GM12878 (cell line): Measurements from ENCODE around the gene DMD. TPM values are rescaled to one million over a fixed set of nuclear protein-coding genes. Genes with fewer than 3 reads are reported as not detected.

Experiments used
- ATAC-seq: fragments of 200-7000 bp; cut with Tn5 transposase; 3 replicates; pipeline ENCODE4 v1.9.1; 2020; ENCODE audit warnings: mild to moderate bottlenecking, moderate library complexity
- BruUV-seq: library from RNA; stranded (reverse); fragments of 400-500 nt; replicated peaks from 2 replicates; lab custom pipeline; 2021; lab: Mats Ljungman, UMichigan
- CTCF ChIA-PET: fragments of 300-600 bp; sonication (Branson Sonifier 250); formaldehyde crosslinking; extraction: SDS; loops from one replicate; lab custom pipeline; 2021; ENCODE audit warnings: inconsistent platforms; lab: Yijun Ruan, JAX
- POLR2A ChIA-PET: fragments of 350-600 bp; formaldehyde crosslinking; extraction: SDS; loops from one replicate; lab custom pipeline; 2021; ENCODE audit warnings: inconsistent platforms; lab: Charles Lee
- RAD21 ChIA-PET: fragments of 300-600 bp; sonication (Branson Sonifier 250); formaldehyde crosslinking; loops from one replicate; lab custom pipeline; 2023; ENCODE audit warnings: antibody characterized with exemption; ENCODE audit not compliant: unreplicated experiment; lab: Charles Lee
- SMC1A ChIA-PET: fragments of 300-600 bp; sonication (Branson Sonifier 250); formaldehyde crosslinking; loops from one replicate; lab custom pipeline; 2023; ENCODE audit not compliant: unreplicated experiment, uncharacterized antibody; lab: Charles Lee
- DNase-seq: peaks from one replicate; pipeline ENCODE4 v3.0.0-alpha.2; 2011; ENCODE audit warnings: low read depth, low spot score
- FAIRE-seq: peaks from 3 replicates; lab custom pipeline; 2011; peaks lifted over from hg19 to GRCh38; lab: Jason Lieb, UNC
- H2AFZ ChIP-seq: 2 replicates; pipeline ENCODE4 v1.6.0; 2011; ENCODE audit warnings: low read depth, low read length, control low read depth; ENCODE audit not compliant: control insufficient read depth
- H3K27ac ChIP-seq: 2 replicates; pipeline ENCODE4 v1.5.1; 2011; ENCODE audit warnings: control low read depth; ENCODE audit not compliant: control insufficient read depth, insufficient read depth
- H3K27me3 ChIP-seq, 2 experiments: replicated peaks in 1 of 2; 2 replicates each; pipeline versions ENCODE4 v1.6.0 to v1.6.1; 2011; ENCODE audit warnings: low read length in 1 of 2; ENCODE audit not compliant: control insufficient read depth in 2 of 2, insufficient read depth in 2 of 2
- H3K36me3 ChIP-seq, 2 experiments: 2 replicates each; pipeline ENCODE4 v1.5.1; 2011; ENCODE audit warnings: low read length in 1 of 2; ENCODE audit not compliant: control insufficient read depth in 2 of 2, insufficient read depth in 2 of 2
- H3K4me1 ChIP-seq: 2 replicates; pipeline ENCODE4 v1.6.1; 2011; ENCODE audit warnings: mild to moderate bottlenecking, low read length, moderate library complexity, mixed read lengths; ENCODE audit not compliant: control insufficient read depth, insufficient read depth
- H3K4me2 ChIP-seq: 2 replicates; pipeline ENCODE4 v1.6.0; 2011; ENCODE audit warnings: control low read depth; ENCODE audit not compliant: control insufficient read depth, insufficient read depth
- H3K4me3 ChIP-seq: fragments of 200-600 bp; sonication (generic); 2 replicates; pipeline ENCODE4 v1.5.1; 2016
- H3K79me2 ChIP-seq: 2 replicates; pipeline ENCODE4 v1.6.0; 2011; ENCODE audit warnings: low read length; ENCODE audit not compliant: control insufficient read depth, insufficient read depth
- H3K9ac ChIP-seq: 2 replicates; pipeline ENCODE4 v1.8.0; 2011; ENCODE audit warnings: low read length, control low read depth, mixed read lengths; ENCODE audit not compliant: control insufficient read depth, insufficient read depth
- H3K9me3 ChIP-seq: replicated peaks from 3 replicates; pipeline ENCODE4 v1.5.1; 2011; ENCODE audit warnings: mild to moderate bottlenecking, low read length; ENCODE audit not compliant: control insufficient read depth, insufficient read depth
- H4K20me1 ChIP-seq: 2 replicates; pipeline ENCODE4 v1.6.0; 2011; ENCODE audit not compliant: control insufficient read depth, insufficient read depth
- BCL11A ChIP-seq: IDR thresholded peaks from 2 replicates; pipeline ENCODE4 v1.6.1; 2011; ENCODE audit warnings: low read depth, low read length
- CBFB ChIP-seq: IDR thresholded peaks from 2 replicates; pipeline ENCODE4 v1.6.1; 2016; ENCODE audit warnings: antibody characterized with exemption, low read depth
- CREB1 ChIP-seq: IDR thresholded peaks from 2 replicates; pipeline ENCODE4 v1.6.1; 2012; ENCODE audit warnings: low read depth, mild to moderate bottlenecking, inconsistent platforms
- CREM ChIP-seq: IDR thresholded peaks from 2 replicates; pipeline ENCODE4 v1.6.1; 2014; ENCODE audit warnings: antibody characterized with exemption, low read depth
- DPF2 ChIP-seq: fragments of 450-650 bp; IDR thresholded peaks from 2 replicates; pipeline ENCODE4 v1.6.1; 2017; ENCODE audit warnings: mild to moderate bottlenecking
- IKZF2 ChIP-seq, 2 experiments: fragments of 450-650 bp; IDR thresholded peaks; 2 replicates each; pipeline ENCODE4 v1.6.1; 2017; ENCODE audit warnings: mild to moderate bottlenecking in 2 of 2, moderate library complexity in 2 of 2
- JUNB ChIP-seq: IDR thresholded peaks from 2 replicates; pipeline ENCODE4 v1.6.1; 2016; ENCODE audit warnings: antibody characterized with exemption, mild to moderate bottlenecking
- MEF2B ChIP-seq: fragments of 450-650 bp; IDR thresholded peaks from 2 replicates; pipeline ENCODE4 v1.6.1; 2018; ENCODE audit warnings: mild to moderate bottlenecking, moderate library complexity; ENCODE audit not compliant: partially characterized antibody, poor library complexity, severe bottlenecking
- MTA2 ChIP-seq: fragments of 450-650 bp; IDR thresholded peaks from 2 replicates; pipeline ENCODE4 v1.6.1; 2016; ENCODE audit warnings: low read depth, mild to moderate bottlenecking, moderate library complexity
- SIN3A ChIP-seq: IDR thresholded peaks from 2 replicates; pipeline ENCODE4 v1.6.1; 2012; ENCODE audit warnings: low read depth, low read length, improper control_type of control experiment
- SMARCA5 ChIP-seq: fragments of 450-650 bp; IDR thresholded peaks from 2 replicates; pipeline ENCODE4 v1.6.1; 2017; ENCODE audit warnings: mild to moderate bottlenecking
- TBL1XR1 ChIP-seq: IDR thresholded peaks from 2 replicates; pipeline ENCODE4 v1.6.1; 2012; ENCODE audit warnings: low read depth, low read length, improper control_type of control experiment
- TCF12 ChIP-seq: IDR thresholded peaks from 2 replicates; pipeline ENCODE4 v1.6.1; 2011; ENCODE audit warnings: low read depth, mild to moderate bottlenecking, low read length
- ZNF217 ChIP-seq: fragments of 450-650 bp; IDR thresholded peaks from 2 replicates; pipeline ENCODE4 v1.6.1; 2017; ENCODE audit warnings: antibody characterized with exemption, mild to moderate bottlenecking
- ZNF384 ChIP-seq: IDR thresholded peaks from 2 replicates; pipeline ENCODE4 v1.6.1; 2012; ENCODE audit warnings: low read depth, mild to moderate bottlenecking, low read length, improper control_type of control experiment, borderline replicate concordance
- ZZZ3 ChIP-seq: IDR thresholded peaks from 2 replicates; pipeline ENCODE4 v1.6.1; 2011; ENCODE audit warnings: low read depth; ENCODE audit not compliant: control insufficient read depth, insufficient read length
- WGBS: methylation state at CpG from one replicate; pipeline ENCODE4 v1.1.6; 2016; ENCODE audit warnings: low lambda C conversion rate; ENCODE audit not compliant: insufficient replicate concordance, insufficient coverage; ENCODE audit errors: missing lambda C conversion rate; 5-methylcytosine and 5-hydroxymethylcytosine counted together
- in situ Hi-C: fragments of 300-500 bp; cut with MboI; formaldehyde crosslinking; loops from 9 replicates; pipeline ENCODE4 v1.14.3; 2018; ENCODE audit warnings: mixed read lengths
- intact Hi-C: fragments of 100-400 bp; cut with micrococcal nuclease; formaldehyde crosslinking; loops from one replicate; pipeline ENCODE4 v1.14.2; 2022; ENCODE audit not compliant: unreplicated experiment
- polyA plus RNA-seq, 11 experiments: library from polyadenylated mRNA; depleted of rRNA in 4 of 11; unstranded in 6 of 11; stranded (reverse) in 5 of 11; fragments of >200 nt; fragmentation: Nextera tagmentation in 4 of 11; fragmentation: Illumina TruSeq in 1 of 11; extraction: Ambion mirVana in 4 of 11; extraction: Trizol in 1 of 11; gene quantifications; 1 replicate in 1 of 11; 2 replicates in 10 of 11; pipeline versions ENCODE4 v1.2.1 to v1.2.3, GENCODE V29; 2011 to 2016; ENCODE audit warnings: inconsistent platforms in 2 of 11, missing spikeins in 2 of 11, low read depth in 1 of 11
- total RNA-seq, 4 experiments: library from RNA; depleted of rRNA in 3 of 4; stranded (reverse); fragments of >200 nt in 3 of 4; fragmentation: Illumina TruSeq in 1 of 4; extraction: Trizol in 1 of 4; gene quantifications; 2 replicates each; pipeline versions ENCODE4 v1.2.1 to v1.2.3, GENCODE V29; 2013 to 2021
- TF ChIP-seq, protein P1 (sequence below): IDR thresholded peaks from 2 replicates; pipeline ENCODE4 v1.6.1; 2012; ENCODE audit warnings: mild to moderate bottlenecking, low read depth, low read length
- TF ChIP-seq, protein P2 (sequence below): fragments of 450-650 bp; formaldehyde crosslinking; IDR thresholded peaks from 2 replicates; pipeline ENCODE4 v1.4.0; 2022; ENCODE audit warnings: mild to moderate bottlenecking, moderate library complexity
- TF ChIP-seq, protein P3 (sequence below): fragments of 450-650 bp; IDR thresholded peaks from 2 replicates; pipeline ENCODE4 v1.6.1; 2014; ENCODE audit warnings: mild to moderate bottlenecking

DMD gene
- total and polyA plus RNA-seq, 10 of the 15 experiments (the other 5 are each of a cell fraction or from before 2014, with no cell fraction given): 1.4 to 24.3 (median 4.3) TPM

DNA sequence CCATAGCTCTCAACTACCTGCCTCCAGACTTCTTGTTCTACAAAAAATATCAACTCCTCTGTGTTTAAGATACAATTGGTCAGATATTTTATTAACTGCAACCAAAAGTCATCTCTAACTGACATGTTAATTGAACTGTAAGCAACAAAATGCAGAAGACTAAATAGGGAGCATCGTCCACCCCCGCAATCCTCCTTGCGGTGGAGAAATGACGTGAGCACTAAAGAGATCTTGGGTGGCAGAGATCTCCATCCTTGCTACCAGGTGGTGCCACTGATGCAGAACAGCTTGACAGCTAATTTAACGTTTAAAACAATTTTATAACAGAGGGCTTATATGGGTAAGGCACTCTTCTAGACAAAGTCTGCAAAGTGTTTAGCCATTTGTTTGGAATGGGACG, 1975.1 kb downstream of the DMD start:
- RAD21 ChIA-PET: interaction anchor here (0.6 to 2.7 kb wide), 5 partner anchors 11 to 35 kb away, joined by 3 to 11 read pairs (median 3); no protein-coding TSS in a partner anchor
- intact Hi-C loops: loop anchor here (10.0 kb wide), 1 partner anchor 661 kb away; the partner anchor contains the start of gene TASL
- no peak overlapping the region for H3K4me2 ChIP-seq
- TF ChIP-seq JUNB (0 out of 2 replicates have a peak, but pooled peaks have one; percentile 18), CREM (peak; percentile 81), CBFB (0 out of 2 replicates have a peak, but pooled peaks have one; percentile 19), SMARCA5 (no peak), IKZF2 (IDR thresholded peaks at IDR 0.05) (peak; percentile 23 to 52; a peak in 2 of 4 replicates), SIN3A (no peak), TCF12 (peak; percentile 60; the same call in 1 of the 2 replicates), DPF2 (no peak), MEF2B (peak; percentile 54), BCL11A (no peak; the same call in 1 of the 2 replicates), ZZZ3 (no peak), ZNF217 (no peak), ZNF384 (no peak), MTA2 (peak; percentile 74), CREB1 (peak; percentile 59; the same call in 1 of the 2 replicates), TBL1XR1 (no peak)
- TF ChIP-seq, protein P1, sequence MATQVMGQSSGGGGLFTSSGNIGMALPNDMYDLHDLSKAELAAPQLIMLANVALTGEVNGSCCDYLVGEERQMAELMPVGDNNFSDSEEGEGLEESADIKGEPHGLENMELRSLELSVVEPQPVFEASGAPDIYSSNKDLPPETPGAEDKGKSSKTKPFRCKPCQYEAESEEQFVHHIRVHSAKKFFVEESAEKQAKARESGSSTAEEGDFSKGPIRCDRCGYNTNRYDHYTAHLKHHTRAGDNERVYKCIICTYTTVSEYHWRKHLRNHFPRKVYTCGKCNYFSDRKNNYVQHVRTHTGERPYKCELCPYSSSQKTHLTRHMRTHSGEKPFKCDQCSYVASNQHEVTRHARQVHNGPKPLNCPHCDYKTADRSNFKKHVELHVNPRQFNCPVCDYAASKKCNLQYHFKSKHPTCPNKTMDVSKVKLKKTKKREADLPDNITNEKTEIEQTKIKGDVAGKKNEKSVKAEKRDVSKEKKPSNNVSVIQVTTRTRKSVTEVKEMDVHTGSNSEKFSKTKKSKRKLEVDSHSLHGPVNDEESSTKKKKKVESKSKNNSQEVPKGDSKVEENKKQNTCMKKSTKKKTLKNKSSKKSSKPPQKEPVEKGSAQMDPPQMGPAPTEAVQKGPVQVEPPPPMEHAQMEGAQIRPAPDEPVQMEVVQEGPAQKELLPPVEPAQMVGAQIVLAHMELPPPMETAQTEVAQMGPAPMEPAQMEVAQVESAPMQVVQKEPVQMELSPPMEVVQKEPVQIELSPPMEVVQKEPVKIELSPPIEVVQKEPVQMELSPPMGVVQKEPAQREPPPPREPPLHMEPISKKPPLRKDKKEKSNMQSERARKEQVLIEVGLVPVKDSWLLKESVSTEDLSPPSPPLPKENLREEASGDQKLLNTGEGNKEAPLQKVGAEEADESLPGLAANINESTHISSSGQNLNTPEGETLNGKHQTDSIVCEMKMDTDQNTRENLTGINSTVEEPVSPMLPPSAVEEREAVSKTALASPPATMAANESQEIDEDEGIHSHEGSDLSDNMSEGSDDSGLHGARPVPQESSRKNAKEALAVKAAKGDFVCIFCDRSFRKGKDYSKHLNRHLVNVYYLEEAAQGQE: no peak
- TF ChIP-seq, protein P2, sequence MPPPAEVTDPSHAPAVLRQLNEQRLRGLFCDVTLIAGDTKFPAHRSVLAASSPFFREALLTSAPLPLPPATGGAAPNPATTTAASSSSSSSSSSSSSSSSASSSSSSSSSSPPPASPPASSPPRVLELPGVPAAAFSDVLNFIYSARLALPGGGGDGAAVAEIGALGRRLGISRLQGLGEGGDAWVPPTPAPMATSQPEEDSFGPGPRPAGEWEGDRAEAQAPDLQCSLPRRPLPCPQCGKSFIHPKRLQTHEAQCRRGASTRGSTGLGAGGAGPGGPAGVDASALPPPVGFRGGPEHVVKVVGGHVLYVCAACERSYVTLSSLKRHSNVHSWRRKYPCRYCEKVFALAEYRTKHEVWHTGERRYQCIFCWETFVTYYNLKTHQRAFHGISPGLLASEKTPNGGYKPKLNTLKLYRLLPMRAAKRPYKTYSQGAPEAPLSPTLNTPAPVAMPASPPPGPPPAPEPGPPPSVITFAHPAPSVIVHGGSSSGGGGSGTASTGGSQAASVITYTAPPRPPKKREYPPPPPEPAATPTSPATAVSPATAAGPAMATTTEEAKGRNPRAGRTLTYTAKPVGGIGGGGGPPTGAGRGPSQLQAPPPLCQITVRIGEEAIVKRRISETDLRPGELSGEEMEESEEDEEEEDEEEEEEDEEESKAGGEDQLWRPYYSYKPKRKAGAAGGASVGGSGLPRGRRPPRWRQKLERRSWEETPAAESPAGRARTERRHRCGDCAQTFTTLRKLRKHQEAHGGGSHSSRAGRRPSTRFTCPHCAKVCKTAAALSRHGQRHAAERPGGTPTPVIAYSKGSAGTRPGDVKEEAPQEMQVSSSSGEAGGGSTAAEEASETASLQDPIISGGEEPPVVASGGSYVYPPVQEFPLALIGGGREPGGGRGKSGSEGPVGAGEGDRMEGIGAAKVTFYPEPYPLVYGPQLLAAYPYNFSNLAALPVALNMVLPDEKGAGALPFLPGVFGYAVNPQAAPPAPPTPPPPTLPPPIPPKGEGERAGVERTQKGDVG: no peak
- TF ChIP-seq, protein P3, sequence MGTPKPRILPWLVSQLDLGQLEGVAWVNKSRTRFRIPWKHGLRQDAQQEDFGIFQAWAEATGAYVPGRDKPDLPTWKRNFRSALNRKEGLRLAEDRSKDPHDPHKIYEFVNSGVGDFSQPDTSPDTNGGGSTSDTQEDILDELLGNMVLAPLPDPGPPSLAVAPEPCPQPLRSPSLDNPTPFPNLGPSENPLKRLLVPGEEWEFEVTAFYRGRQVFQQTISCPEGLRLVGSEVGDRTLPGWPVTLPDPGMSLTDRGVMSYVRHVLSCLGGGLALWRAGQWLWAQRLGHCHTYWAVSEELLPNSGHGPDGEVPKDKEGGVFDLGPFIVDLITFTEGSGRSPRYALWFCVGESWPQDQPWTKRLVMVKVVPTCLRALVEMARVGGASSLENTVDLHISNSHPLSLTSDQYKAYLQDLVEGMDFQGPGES: no peak

More for the DNA sequence above, 1975.1 kb downstream of the DMD start:
- ATAC-seq (peak; percentile 59), FAIRE-seq (no peak), DNase-seq (no peak)
- POLR2A ChIA-PET: interaction anchor here (2.5 kb wide), 1 partner anchor 12 kb away, joined by 9 read pairs; no protein-coding TSS in a partner anchor
- Histone ChIP-seq H3K9ac (no peak overlapping the region), H3K27me3 (no peaks in the 10 kb centered on the region; a peak in 1 of 4 replicates), H3K36me3 (no peaks in the 10 kb centered on the region), H4K20me1 (no peaks in the 10 kb centered on the region), H3K27ac (no peak overlapping the region), H3K9me3 (no peaks in the 10 kb centered on the region), H3K4me1 (peaks cover 11% of the 10 kb centered on the region), H2AFZ (no peak overlapping the region), H3K79me2 (no peaks in the 10 kb centered on the region), H3K4me3 (no peak overlapping the region)
- BruUV-seq: no TSS peak
- WGBS: 10% methylated on average over 6 of the region's 6 CpGs
- SMC1A ChIA-PET: interaction anchor here (0.9 to 5.2 kb wide), 5 partner anchors 10 to 36 kb away, joined by 3 to 30 read pairs (median 4); no protein-coding TSS in a partner anchor
- in situ Hi-C loops: no loop called here
- CTCF ChIA-PET: interaction anchor here (0.6 to 2.1 kb wide), 6 partner anchors 11 to 142 kb away, joined by 3 to 8 read pairs (median 3); no protein-coding TSS in a partner anchor
